ENCODE measurements around the gene MPDU1. TPM values are rescaled to one million over a fixed set of nuclear protein-coding genes. Genes with fewer than 3 reads are reported as not detected.

Gene MPDU1
- total RNA-seq, 1 experiment from 2014 or later, result 57.0 TPM

- TF ChIP-seq, protein P1, sequence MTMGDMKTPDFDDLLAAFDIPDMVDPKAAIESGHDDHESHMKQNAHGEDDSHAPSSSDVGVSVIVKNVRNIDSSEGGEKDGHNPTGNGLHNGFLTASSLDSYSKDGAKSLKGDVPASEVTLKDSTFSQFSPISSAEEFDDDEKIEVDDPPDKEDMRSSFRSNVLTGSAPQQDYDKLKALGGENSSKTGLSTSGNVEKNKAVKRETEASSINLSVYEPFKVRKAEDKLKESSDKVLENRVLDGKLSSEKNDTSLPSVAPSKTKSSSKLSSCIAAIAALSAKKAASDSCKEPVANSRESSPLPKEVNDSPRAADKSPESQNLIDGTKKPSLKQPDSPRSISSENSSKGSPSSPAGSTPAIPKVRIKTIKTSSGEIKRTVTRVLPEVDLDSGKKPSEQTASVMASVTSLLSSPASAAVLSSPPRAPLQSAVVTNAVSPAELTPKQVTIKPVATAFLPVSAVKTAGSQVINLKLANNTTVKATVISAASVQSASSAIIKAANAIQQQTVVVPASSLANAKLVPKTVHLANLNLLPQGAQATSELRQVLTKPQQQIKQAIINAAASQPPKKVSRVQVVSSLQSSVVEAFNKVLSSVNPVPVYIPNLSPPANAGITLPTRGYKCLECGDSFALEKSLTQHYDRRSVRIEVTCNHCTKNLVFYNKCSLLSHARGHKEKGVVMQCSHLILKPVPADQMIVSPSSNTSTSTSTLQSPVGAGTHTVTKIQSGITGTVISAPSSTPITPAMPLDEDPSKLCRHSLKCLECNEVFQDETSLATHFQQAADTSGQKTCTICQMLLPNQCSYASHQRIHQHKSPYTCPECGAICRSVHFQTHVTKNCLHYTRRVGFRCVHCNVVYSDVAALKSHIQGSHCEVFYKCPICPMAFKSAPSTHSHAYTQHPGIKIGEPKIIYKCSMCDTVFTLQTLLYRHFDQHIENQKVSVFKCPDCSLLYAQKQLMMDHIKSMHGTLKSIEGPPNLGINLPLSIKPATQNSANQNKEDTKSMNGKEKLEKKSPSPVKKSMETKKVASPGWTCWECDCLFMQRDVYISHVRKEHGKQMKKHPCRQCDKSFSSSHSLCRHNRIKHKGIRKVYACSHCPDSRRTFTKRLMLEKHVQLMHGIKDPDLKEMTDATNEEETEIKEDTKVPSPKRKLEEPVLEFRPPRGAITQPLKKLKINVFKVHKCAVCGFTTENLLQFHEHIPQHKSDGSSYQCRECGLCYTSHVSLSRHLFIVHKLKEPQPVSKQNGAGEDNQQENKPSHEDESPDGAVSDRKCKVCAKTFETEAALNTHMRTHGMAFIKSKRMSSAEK (CRISPR knock-in tag; IDR thresholded peaks at IDR 0.05; ENCODE audit: borderline replicate concordance), result no peak
- no peak for TF ChIP-seq ZBTB21 (CRISPR knock-in tag; IDR thresholded peaks at IDR 0.05; ENCODE audit: borderline replicate concordance)
- no peak for TF ChIP-seq AR (CRISPR knock-in tag; IDR thresholded peaks at IDR 0.05)
- no peak for TF ChIP-seq TEAD4 (CRISPR knock-in tag; IDR thresholded peaks at IDR 0.05)
- TF ChIP-seq RORB (CRISPR knock-in tag; IDR thresholded peaks at IDR 0.05), result no peak
- TF ChIP-seq, protein P2, sequence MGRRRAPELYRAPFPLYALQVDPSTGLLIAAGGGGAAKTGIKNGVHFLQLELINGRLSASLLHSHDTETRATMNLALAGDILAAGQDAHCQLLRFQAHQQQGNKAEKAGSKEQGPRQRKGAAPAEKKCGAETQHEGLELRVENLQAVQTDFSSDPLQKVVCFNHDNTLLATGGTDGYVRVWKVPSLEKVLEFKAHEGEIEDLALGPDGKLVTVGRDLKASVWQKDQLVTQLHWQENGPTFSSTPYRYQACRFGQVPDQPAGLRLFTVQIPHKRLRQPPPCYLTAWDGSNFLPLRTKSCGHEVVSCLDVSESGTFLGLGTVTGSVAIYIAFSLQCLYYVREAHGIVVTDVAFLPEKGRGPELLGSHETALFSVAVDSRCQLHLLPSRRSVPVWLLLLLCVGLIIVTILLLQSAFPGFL (CRISPR knock-in tag; IDR thresholded peaks at IDR 0.05; ENCODE audit: borderline replicate concordance), result no peak
- no peak for TF ChIP-seq ZNF121 (CRISPR knock-in tag; IDR thresholded peaks at IDR 0.05)
- no peak for TF ChIP-seq PRRX2 (CRISPR knock-in tag; IDR thresholded peaks at IDR 0.05)
Measured at GRCh38 chr17:7590743-7591142, 7.1 kb downstream of the MPDU1 start (continued).

DNA sequence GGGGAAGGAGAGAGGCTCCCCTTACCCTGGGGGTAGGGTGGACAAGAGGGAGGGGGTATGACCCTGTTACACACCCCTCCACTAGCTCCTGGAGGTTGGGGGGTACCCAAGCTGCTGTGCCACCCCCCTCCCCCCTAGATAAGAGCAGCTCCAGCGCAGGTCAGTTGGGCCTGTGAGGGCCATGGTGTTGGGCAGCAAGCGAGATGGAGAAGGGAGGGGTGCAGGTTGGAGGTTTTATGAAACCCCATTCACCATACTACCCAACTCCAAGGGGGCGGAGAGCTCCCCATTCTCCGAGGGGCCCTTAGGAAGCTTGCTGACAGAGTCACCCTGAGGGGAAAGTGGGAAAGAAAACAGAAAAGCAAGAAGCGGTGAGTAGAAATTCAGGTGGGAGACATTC is 7.9 kb downstream of the MPDU1 start:
- DNase-seq (ENCODE audit: low spot score) (no peak), ATAC-seq (no peak)
- Mint-ChIP-seq H3K27ac (peak overlapping the region; percentile 97), H3K4me1 (peaks cover 30% of the 10 kb centered on the region), H3K27me3 (ENCODE audit: low read depth) (no peaks in the 10 kb centered on the region), H3K36me3 (peaks cover 54% of the 10 kb centered on the region), H3K4me3 (no peak overlapping the region; the same call in 1 of the 2 replicates), H3K9me3 (no peaks in the 10 kb centered on the region)
- POLR2A ChIA-PET, result interaction anchor here (4.6 kb wide), 1 partner anchor 96 kb away, joined by 41 read pairs; the partner anchor contains the start of genes TP53 and WRAP53
- no peak for TF ChIP-seq ZNF281 (CRISPR knock-in tag; IDR thresholded peaks at IDR 0.05)
- TF ChIP-seq FOXP1 (CRISPR knock-in tag; IDR thresholded peaks at IDR 0.05; ENCODE audit: borderline replicate concordance), result no peak
- TF ChIP-seq SMAD3 (CRISPR knock-in tag; IDR thresholded peaks at IDR 0.05; ENCODE audit: borderline replicate concordance), result no peak
- no peak for TF ChIP-seq SP1 (CRISPR knock-in tag; conservative IDR thresholded peaks at IDR 0.05)
- no peak for TF ChIP-seq NR2C2 (CRISPR knock-in tag; IDR thresholded peaks at IDR 0.05)
- TF ChIP-seq ZNF416 (CRISPR knock-in tag; IDR thresholded peaks at IDR 0.05), result no peak
- no peak for TF ChIP-seq RELA (CRISPR knock-in tag; IDR thresholded peaks at IDR 0.05; ENCODE audit: borderline replicate concordance)
- no peak for TF ChIP-seq ATF3 (CRISPR knock-in tag; conservative IDR thresholded peaks at IDR 0.05)
- TF ChIP-seq, protein P3, sequence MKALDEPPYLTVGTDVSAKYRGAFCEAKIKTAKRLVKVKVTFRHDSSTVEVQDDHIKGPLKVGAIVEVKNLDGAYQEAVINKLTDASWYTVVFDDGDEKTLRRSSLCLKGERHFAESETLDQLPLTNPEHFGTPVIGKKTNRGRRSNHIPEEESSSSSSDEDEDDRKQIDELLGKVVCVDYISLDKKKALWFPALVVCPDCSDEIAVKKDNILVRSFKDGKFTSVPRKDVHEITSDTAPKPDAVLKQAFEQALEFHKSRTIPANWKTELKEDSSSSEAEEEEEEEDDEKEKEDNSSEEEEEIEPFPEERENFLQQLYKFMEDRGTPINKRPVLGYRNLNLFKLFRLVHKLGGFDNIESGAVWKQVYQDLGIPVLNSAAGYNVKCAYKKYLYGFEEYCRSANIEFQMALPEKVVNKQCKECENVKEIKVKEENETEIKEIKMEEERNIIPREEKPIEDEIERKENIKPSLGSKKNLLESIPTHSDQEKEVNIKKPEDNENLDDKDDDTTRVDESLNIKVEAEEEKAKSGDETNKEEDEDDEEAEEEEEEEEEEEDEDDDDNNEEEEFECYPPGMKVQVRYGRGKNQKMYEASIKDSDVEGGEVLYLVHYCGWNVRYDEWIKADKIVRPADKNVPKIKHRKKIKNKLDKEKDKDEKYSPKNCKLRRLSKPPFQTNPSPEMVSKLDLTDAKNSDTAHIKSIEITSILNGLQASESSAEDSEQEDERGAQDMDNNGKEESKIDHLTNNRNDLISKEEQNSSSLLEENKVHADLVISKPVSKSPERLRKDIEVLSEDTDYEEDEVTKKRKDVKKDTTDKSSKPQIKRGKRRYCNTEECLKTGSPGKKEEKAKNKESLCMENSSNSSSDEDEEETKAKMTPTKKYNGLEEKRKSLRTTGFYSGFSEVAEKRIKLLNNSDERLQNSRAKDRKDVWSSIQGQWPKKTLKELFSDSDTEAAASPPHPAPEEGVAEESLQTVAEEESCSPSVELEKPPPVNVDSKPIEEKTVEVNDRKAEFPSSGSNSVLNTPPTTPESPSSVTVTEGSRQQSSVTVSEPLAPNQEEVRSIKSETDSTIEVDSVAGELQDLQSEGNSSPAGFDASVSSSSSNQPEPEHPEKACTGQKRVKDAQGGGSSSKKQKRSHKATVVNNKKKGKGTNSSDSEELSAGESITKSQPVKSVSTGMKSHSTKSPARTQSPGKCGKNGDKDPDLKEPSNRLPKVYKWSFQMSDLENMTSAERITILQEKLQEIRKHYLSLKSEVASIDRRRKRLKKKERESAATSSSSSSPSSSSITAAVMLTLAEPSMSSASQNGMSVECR (CRISPR knock-in tag; IDR thresholded peaks at IDR 0.05; ENCODE audit: borderline replicate concordance), result no peak
- TF ChIP-seq TEAD4 (CRISPR knock-in tag; IDR thresholded peaks at IDR 0.05), result no peak
- TF ChIP-seq GRHL2 (CRISPR knock-in tag; IDR thresholded peaks at IDR 0.05; ENCODE audit: insufficient replicate concordance, severe bottlenecking), result no peak
- CTCF ChIA-PET, result no interaction called here
